NCI-H2081 (cell line): ENCODE data around the gene PTDSS2.
"Not testable (repeated sequence)": the region's sequence is repeated elsewhere in the genome, so short reads cannot be mapped to it uniquely, and the experiment has no call there.

ENCODE experiments used
- DNase-seq, 2 experiments: peaks; one replicate each; lab custom pipeline; 2025; lab: John Stamatoyannopoulos, UW

The PTDSS2 gene

GRCh38 chr11:431921-432320, 18.2 kb upstream of the PTDSS2 start:
- no peak for DNase-seq

- DNase-seq: no peak
Observed at GRCh38 chr11:432501-433100, 17.5 kb upstream of the PTDSS2 start.

- DNase-seq: no peak
Observed at GRCh38 chr11:433111-433510, 17.0 kb upstream of the PTDSS2 start.

GRCh38 chr11:433641-434040, 16.4 kb upstream of the PTDSS2 start:
- DNase-seq: no peak

GRCh38 chr11:434496-434895, 15.6 kb upstream of the PTDSS2 start:
- DNase-seq: no peak

GRCh38 chr11:434999-435740, 14.9 kb upstream of the PTDSS2 start:
- not testable (repeated sequence) for DNase-seq

- no peak for DNase-seq
Observed at GRCh38 chr11:437228-437870, 12.7 kb upstream of the PTDSS2 start.

- DNase-seq: no peak
Observed at GRCh38 chr11:438101-438844, 11.8 kb upstream of the PTDSS2 start.

GRCh38 chr11:439315-440064, 10.6 kb upstream of the PTDSS2 start:
- DNase-seq: no peak

- DNase-seq: no peak
Observed at GRCh38 chr11:440065-441042, 9.7 kb upstream of the PTDSS2 start.

GRCh38 chr11:441043-441417, 9.0 kb upstream of the PTDSS2 start:
- no peak for DNase-seq

- DNase-seq: peak; percentile 68 to 76
Observed at GRCh38 chr11:441418-442274, 8.4 kb upstream of the PTDSS2 start, which contains the start of gene ANO9. ANO9 (minus strand) TSS chr11:442011; CDS start chr11:441926, 85 bp downstream.

GRCh38 chr11:442611-443081, 7.4 kb upstream of the PTDSS2 start:
- DNase-seq: no peak

GRCh38 chr11:443542-444199, 6.4 kb upstream of the PTDSS2 start:
- no peak for DNase-seq

- DNase-seq: peak in 1 of 2 experiments; percentile 34
Observed at GRCh38 chr11:444396-445144, 5.5 kb upstream of the PTDSS2 start.

GRCh38 chr11:445765-446588, 4.1 kb upstream of the PTDSS2 start:
- DNase-seq: no peak

GRCh38 chr11:446891-447290, 3.2 kb upstream of the PTDSS2 start:
- peak in 1 of 2 experiments; percentile 54 for DNase-seq
